Subcutaneous abdominal adipose tissue (tissue), 5 donors: ENCODE measurements around the gene PTK6.

Experiments used
- H3K27ac ChIP-seq: one replicate; pipeline ENCODE4 v1.7.0; 2013; ENCODE audit warnings: low read depth, mild to moderate bottlenecking, inconsistent platforms, low read length, moderate library complexity
- H3K27me3 ChIP-seq, 5 donors: one replicate each; pipeline ENCODE4 v1.7.0; 2013; ENCODE audit warnings: low read length in 5 of 5, inconsistent platforms in 1 of 5; ENCODE audit not compliant: control insufficient read depth in 5 of 5, insufficient read depth in 4 of 5
- H3K36me3 ChIP-seq, 5 donors: one replicate each; pipeline ENCODE4 v1.7.0; 2013; ENCODE audit warnings: low read length in 5 of 5; ENCODE audit not compliant: control insufficient read depth in 5 of 5, insufficient read depth in 5 of 5
- H3K4me1 ChIP-seq, 5 donors: one replicate each; pipeline ENCODE4 v1.7.0; 2013; ENCODE audit warnings: low read length in 5 of 5, mild to moderate bottlenecking in 3 of 5, moderate library complexity in 1 of 5; ENCODE audit not compliant: control insufficient read depth in 5 of 5, insufficient read depth in 5 of 5
- H3K4me3 ChIP-seq, 5 donors: one replicate each; pipeline ENCODE4 v1.7.0; 2013; ENCODE audit warnings: low read length in 5 of 5, low read depth in 1 of 5
- H3K9ac ChIP-seq, 5 donors: one replicate each; pipeline ENCODE4 v1.7.0; 2013; ENCODE audit warnings: low read length in 5 of 5, mild to moderate bottlenecking in 4 of 5, moderate library complexity in 3 of 5
- H3K9me3 ChIP-seq, 5 donors: one replicate each; pipeline ENCODE4 v1.7.0; 2013; ENCODE audit warnings: low read length in 5 of 5; ENCODE audit not compliant: control insufficient read depth in 5 of 5
- donor health status: healthy.
- donor health status: healthy.
- donor health status: healthy.
- donor health status: healthy.
- donor health status: healthy.

PTK6 gene

GRCh38 chr20:63543131-63543530, 6.0 kb upstream of the PTK6 start:
- Histone ChIP-seq H3K9ac (no peak overlapping the region), H3K9me3 (no peaks in the 10 kb centered on the region), H3K27me3 (peaks cover 14 to 37% (median 23%) of the 10 kb centered on the region in 5 donors), H3K4me1 (no peaks in the 10 kb centered on the region), H3K36me3 (no peaks in the 10 kb centered on the region), H3K27ac (no peak overlapping the region), H3K4me3 (no peak overlapping the region)

DNA sequence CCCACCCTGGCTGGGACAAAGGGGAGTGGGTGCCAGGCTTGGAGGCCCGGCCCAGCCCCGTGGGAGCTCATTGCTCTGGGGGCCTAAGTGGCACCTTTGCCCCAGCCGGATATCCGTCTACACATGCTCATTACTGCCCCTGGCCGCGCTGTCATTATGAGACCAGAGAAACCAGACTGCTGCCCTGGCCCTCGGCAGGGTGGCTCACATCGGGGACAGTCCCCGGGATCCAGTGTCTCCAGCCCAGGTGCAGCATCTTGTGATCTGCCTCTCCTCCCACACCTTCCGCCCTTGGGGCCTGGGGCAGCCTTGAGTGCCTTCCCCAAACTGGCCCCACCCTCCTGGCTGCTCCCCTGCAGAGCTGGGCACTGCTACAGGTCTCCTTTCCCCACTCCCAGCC, 5.5 kb upstream of the PTK6 start:
- peaks cover 12 to 33% (median 20%) of the 10 kb centered on the region in 5 donors for H3K27me3 ChIP-seq
- H3K9ac ChIP-seq, result no peak overlapping the region
- H3K9me3 ChIP-seq, result no peaks in the 10 kb centered on the region
- H3K27ac ChIP-seq, result no peak overlapping the region
- no peak overlapping the region for H3K4me3 ChIP-seq
- peaks cover 0 to 4% (median 4%) of the 10 kb centered on the region in 5 donors for H3K4me1 ChIP-seq
- no peaks in the 10 kb centered on the region for H3K36me3 ChIP-seq

- Histone ChIP-seq H3K4me1 (peaks cover 0 to 10% (median 10%) of the 10 kb centered on the region in 5 donors), H3K4me3 (no peak overlapping the region), H3K9me3 (no peaks in the 10 kb centered on the region), H3K27ac (no peak overlapping the region), H3K36me3 (no peaks in the 10 kb centered on the region), H3K9ac (no peak overlapping the region), H3K27me3 (peaks cover 9 to 30% (median 19%) of the 10 kb centered on the region in 5 donors)
Measured at GRCh38 chr20:63542031-63542559, 4.9 kb upstream of the PTK6 start.

DNA sequence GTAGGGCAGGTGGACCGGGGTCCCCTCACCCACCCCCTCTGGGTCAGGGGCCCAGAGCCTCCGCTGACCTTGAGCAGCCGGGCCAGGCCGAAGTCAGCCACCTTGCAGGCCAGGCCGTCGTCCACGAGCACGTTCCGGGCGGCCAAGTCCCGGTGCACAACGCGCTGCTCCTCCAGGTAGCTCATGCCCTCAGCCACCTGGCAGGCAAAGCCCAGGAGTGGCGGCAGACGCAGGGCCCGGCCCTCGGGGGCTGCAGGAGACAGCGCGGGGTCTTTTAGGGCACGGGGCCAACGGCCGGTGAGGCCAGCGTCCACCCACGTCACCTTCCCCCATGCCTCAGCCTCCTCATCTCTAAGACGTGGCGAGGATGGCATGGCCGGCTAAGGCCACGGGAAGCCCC, 4.2 kb upstream of the PTK6 start:
- peaks cover 0 to 18% (median 17%) of the 10 kb centered on the region in 5 donors for H3K4me1 ChIP-seq
- no peak overlapping the region for H3K4me3 ChIP-seq
- no peak overlapping the region for H3K27ac ChIP-seq
- H3K27me3 ChIP-seq, result peaks cover 13 to 32% (median 17%) of the 10 kb centered on the region in 5 donors
- no peak overlapping the region for H3K9ac ChIP-seq
- no peaks in the 10 kb centered on the region for H3K36me3 ChIP-seq
- H3K9me3 ChIP-seq, result no peaks in the 10 kb centered on the region

DNA sequence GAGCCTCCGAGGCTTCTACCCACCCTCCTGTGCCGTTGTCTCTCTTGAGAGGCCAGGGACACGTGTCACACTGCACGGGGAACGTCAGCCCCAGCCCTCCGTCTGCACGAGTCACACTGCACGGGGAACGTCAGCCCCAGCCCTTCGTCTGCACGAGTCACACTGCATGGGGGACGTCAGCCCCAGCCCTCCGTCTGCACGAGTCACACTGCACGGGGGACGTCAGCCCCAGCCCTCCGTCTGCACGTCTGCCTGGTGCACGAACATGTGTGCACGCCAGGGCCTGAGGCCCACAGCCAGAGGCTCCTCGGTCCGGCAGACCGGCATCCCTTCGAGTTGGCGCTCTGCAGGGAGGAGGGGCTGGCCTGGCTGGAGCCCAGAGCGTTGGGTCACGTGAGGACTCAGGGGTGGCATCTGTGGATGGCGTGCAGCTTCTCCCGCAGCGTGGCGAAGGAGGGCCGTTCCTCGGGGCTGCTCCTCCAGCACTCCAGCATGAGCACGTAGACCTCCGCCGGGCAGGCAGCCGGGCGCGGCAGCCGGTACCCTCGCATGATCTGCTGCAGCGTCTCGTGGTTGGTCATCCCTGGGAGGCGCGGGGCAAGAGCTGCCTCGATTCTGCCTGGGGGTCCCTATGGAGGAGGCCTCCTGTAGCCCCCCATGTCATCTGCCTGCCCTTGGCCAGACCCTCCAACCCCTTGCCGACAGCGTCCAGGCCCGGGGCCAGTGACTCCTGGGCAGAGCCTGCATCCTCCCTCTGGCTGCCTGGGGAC, 3.4 kb upstream of the PTK6 start:
- Histone ChIP-seq H3K9ac (no peak overlapping the region), H3K9me3 (no peaks in the 10 kb centered on the region), H3K36me3 (no peaks in the 10 kb centered on the region), H3K27ac (no peak overlapping the region), H3K4me3 (no peak overlapping the region), H3K4me1 (peaks cover 0 to 20% (median 20%) of the 10 kb centered on the region in 5 donors), H3K27me3 (peaks cover 12 to 31% (median 16%) of the 10 kb centered on the region in 5 donors)

- Histone ChIP-seq H3K27me3 (peaks cover 14 to 30% (median 18%) of the 10 kb centered on the region in 5 donors), H3K4me1 (peaks cover 0 to 23% (median 20%) of the 10 kb centered on the region in 5 donors), H3K9me3 (no peaks in the 10 kb centered on the region), H3K27ac (no peak overlapping the region), H3K4me3 (no peak overlapping the region), H3K9ac (no peak overlapping the region), H3K36me3 (no peaks in the 10 kb centered on the region)
Measured at GRCh38 chr20:63539441-63540370, 2.5 kb upstream of the PTK6 start.

DNA sequence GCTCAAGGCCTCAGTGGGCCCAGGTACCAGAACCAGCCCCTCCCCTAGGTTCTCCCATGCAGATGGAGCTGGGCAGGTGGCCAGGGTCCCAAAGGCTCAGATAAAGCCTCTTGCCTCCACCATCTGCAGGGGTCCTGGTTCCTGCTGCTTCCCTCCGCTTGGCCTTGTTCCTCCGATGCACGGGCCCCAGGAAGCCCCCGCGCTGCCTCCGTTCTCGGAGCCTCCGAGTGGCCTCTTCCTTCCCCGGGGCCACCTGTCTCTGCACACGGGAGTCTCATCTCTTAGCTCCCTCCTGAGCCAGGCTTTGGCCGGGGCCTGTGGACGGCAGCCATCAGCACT, 1.9 kb upstream of the PTK6 start:
- Histone ChIP-seq H3K36me3 (no peaks in the 10 kb centered on the region), H3K4me3 (no peak overlapping the region), H3K27ac (no peak overlapping the region), H3K9me3 (no peaks in the 10 kb centered on the region), H3K27me3 (peaks cover 21 to 30% (median 22%) of the 10 kb centered on the region in 5 donors), H3K4me1 (peaks cover 0 to 24% (median 20%) of the 10 kb centered on the region in 5 donors), H3K9ac (no peak overlapping the region)

DNA sequence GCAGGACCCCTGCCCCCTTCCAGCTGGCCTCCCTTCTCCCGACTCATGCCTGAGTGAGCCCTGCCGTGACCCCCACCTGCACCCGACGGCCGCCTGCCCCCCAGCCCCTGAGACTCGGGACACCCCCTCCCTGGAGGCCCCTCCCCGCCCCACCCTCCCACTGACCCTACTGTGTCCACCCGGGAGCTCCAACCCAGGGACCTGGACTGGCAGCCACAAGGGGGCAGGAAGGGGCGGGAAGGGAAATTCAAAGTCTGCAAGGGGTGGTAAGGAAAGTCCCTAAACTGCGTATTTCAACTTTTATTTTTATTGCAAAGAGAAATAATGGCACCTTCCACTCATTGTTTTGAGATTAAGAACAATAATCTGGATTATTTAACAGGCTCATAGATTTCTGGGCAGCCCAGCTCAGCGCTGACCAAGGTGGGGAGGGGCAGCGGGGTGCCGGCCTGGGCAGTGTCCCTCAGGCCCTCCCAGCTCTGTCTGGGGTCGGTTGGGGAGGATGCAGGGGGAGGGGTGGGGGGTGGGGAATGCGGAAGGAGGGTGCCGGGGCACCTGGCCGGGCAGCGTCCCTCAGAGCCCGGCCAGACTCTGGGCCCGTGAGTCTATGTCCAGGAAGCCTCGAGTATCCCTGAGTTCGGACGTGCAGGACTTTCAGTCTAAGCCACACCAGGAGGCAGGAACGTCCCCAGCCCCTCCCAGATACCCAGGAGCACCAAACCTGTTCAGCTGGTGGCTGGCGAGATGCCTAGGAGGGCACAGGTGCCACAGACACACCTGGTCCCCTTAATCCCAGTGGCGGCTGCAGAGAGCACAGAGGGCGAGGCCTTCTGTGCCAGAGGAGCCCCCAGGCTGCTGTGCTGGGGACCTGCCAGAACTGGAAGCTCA, 1.3 kb upstream of the PTK6 start:
- no peak overlapping the region for H3K27ac ChIP-seq
- peaks cover 0 to 24% (median 20%) of the 10 kb centered on the region in 5 donors for H3K4me1 ChIP-seq
- H3K27me3 ChIP-seq, result peaks cover 26 to 37% (median 28%) of the 10 kb centered on the region in 5 donors

GRCh38 chr20:63537525-63538203, 488 bp upstream of the PTK6 start:
- H3K36me3 ChIP-seq, result no peaks in the 10 kb centered on the region
- peaks cover 26 to 40% (median 31%) of the 10 kb centered on the region in 5 donors for H3K27me3 ChIP-seq
- peak overlapping the region in 3 of 5 donors; percentile 45 to 49 (median 45) for H3K4me3 ChIP-seq
- peak overlapping the region in 4 of 5 donors; percentile 5 to 53 (median 43) for H3K9ac ChIP-seq
- H3K4me1 ChIP-seq, result peaks cover 0 to 24% (median 20%) of the 10 kb centered on the region in 5 donors
- H3K27ac ChIP-seq, result no peak overlapping the region
- H3K9me3 ChIP-seq, result no peaks in the 10 kb centered on the region

More for the DNA sequence above, 1.3 kb upstream of the PTK6 start:
- Histone ChIP-seq H3K9ac (peak overlapping the region in 1 of 5 donors; percentile 37), H3K36me3 (no peaks in the 10 kb centered on the region), H3K4me3 (peak overlapping the region in 3 of 5 donors; percentile 34 to 49 (median 45)), H3K9me3 (no peaks in the 10 kb centered on the region)
